Measurements from ENCODE around the gene KLF11. TPM values are rescaled to one million over a fixed set of nuclear protein-coding genes. Genes with fewer than 3 reads are reported as not detected.

KLF11 gene
- total and polyA plus RNA-seq, 9 of the 15 experiments (the other 6 are each of a cell fraction or from before 2014, with no cell fraction given) = 2.1 to 13.4 (median 6.5) TPM

DNA sequence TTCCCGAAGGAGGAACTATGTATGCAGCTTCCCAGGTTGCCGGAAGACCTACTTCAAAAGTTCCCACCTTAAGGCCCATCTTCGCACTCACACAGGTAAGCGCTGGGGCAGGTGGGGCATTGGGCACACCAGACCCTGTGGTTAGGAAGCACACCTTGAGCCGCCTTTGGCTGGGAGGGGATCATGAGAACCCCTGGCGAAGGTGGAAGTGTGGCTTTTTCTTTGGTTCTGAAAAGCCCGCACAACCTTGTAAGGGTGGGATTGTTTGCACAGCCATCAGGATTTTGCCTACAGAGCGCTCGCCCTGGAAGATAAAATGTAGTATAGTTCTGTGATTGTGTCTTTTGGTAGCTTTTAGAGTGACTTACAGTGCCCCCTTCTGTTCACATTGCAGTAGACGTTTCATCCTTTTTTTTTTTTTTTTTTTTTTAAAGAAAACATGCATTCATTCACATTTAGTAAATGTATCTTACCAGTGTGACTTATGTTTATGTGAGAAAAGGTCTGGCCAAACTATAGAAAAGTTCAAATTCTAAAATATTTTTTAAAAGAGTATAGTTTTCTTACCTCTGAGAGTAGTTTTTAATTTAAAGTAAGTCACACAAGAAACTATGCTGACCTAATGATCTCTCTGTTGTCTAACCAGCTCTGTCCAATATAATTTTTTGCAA lies 5.3 kb downstream of the KLF11 start (continued):
- TF ChIP-seq, protein P1, sequence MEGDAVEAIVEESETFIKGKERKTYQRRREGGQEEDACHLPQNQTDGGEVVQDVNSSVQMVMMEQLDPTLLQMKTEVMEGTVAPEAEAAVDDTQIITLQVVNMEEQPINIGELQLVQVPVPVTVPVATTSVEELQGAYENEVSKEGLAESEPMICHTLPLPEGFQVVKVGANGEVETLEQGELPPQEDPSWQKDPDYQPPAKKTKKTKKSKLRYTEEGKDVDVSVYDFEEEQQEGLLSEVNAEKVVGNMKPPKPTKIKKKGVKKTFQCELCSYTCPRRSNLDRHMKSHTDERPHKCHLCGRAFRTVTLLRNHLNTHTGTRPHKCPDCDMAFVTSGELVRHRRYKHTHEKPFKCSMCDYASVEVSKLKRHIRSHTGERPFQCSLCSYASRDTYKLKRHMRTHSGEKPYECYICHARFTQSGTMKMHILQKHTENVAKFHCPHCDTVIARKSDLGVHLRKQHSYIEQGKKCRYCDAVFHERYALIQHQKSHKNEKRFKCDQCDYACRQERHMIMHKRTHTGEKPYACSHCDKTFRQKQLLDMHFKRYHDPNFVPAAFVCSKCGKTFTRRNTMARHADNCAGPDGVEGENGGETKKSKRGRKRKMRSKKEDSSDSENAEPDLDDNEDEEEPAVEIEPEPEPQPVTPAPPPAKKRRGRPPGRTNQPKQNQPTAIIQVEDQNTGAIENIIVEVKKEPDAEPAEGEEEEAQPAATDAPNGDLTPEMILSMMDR (IDR thresholded peaks at IDR 0.05 in 2 of 3, conservative IDR thresholded peaks at IDR 0.05 in 1 of 3; ENCODE audit: insufficient read depth in 2 of 3, low read depth in 1 of 3, low read length in 3 of 3) = peak; percentile 68 to 87 (median 68)
- TF ChIP-seq FOXA1 (IDR thresholded peaks at IDR 0.05; ENCODE audit: borderline replicate concordance) (no peak), YY1 (IDR thresholded peaks at IDR 0.05; ENCODE audit: borderline replicate concordance in 1 of 3, control insufficient read depth in 1 of 3, extremely low read depth in 1 of 3, insufficient read depth in 3 of 3, insufficient read length in 1 of 3, insufficient replicate concordance in 2 of 3, low read depth in 1 of 3, low read length in 2 of 3) (no peak), ZNF184 (CRISPR knock-in tag; IDR thresholded peaks at IDR 0.05) (no peak), XRCC4 (IDR thresholded peaks at IDR 0.05; ENCODE audit: extremely low read depth, insufficient read depth, insufficient read length) (no peak), SUPT5H (IDR thresholded peaks at IDR 0.05) (no peak), CHCHD3 (CRISPR knock-in tag; IDR thresholded peaks at IDR 0.05) (no peak), TSC22D4 (tag; IDR thresholded peaks at IDR 0.05) (no peak), FOXK2 (conservative IDR thresholded peaks at IDR 0.05 in 1 of 2, IDR thresholded peaks at IDR 0.05 in 1 of 2; ENCODE audit: low read depth in 2 of 2) (0 out of 4 replicates have a peak, but pooled peaks of 1 of the 2 experiments have one; percentile 20), ZNF121 (CRISPR knock-in tag; conservative IDR thresholded peaks at IDR 0.05) (no peak), IRF2 (CRISPR knock-in tag; IDR thresholded peaks at IDR 0.05) (no peak), KDM5B (IDR thresholded peaks at IDR 0.05; ENCODE audit: insufficient replicate concordance, low read depth, low read length) (no peak), MTA2 (IDR thresholded peaks at IDR 0.05; ENCODE audit: low read depth) (no peak), ZNF3 (CRISPR knock-in tag; IDR thresholded peaks at IDR 0.05) (no peak), KLF10 (CRISPR knock-in tag; IDR thresholded peaks at IDR 0.05) (no peak), XRCC3 (IDR thresholded peaks at IDR 0.05) (no peak)
- TF ChIP-seq, protein P2, sequence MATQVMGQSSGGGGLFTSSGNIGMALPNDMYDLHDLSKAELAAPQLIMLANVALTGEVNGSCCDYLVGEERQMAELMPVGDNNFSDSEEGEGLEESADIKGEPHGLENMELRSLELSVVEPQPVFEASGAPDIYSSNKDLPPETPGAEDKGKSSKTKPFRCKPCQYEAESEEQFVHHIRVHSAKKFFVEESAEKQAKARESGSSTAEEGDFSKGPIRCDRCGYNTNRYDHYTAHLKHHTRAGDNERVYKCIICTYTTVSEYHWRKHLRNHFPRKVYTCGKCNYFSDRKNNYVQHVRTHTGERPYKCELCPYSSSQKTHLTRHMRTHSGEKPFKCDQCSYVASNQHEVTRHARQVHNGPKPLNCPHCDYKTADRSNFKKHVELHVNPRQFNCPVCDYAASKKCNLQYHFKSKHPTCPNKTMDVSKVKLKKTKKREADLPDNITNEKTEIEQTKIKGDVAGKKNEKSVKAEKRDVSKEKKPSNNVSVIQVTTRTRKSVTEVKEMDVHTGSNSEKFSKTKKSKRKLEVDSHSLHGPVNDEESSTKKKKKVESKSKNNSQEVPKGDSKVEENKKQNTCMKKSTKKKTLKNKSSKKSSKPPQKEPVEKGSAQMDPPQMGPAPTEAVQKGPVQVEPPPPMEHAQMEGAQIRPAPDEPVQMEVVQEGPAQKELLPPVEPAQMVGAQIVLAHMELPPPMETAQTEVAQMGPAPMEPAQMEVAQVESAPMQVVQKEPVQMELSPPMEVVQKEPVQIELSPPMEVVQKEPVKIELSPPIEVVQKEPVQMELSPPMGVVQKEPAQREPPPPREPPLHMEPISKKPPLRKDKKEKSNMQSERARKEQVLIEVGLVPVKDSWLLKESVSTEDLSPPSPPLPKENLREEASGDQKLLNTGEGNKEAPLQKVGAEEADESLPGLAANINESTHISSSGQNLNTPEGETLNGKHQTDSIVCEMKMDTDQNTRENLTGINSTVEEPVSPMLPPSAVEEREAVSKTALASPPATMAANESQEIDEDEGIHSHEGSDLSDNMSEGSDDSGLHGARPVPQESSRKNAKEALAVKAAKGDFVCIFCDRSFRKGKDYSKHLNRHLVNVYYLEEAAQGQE (IDR thresholded peaks at IDR 0.05; ENCODE audit: borderline replicate concordance) = peak; percentile 64; the same call in 1 of the 2 replicates
- TF ChIP-seq, protein P2 (CRISPR knock-in tag; IDR thresholded peaks at IDR 0.05; ENCODE audit: low read depth) = no peak
